OCI-LY7 (cell line): ENCODE measurements around the gene PCBP3. TPM values are rescaled to one million over a fixed set of nuclear protein-coding genes. Genes with fewer than 3 reads are reported as not detected.

ENCODE experiments used
- BruUV-seq: library from RNA; stranded (reverse); fragments of 400-500 nt; replicated peaks from 2 replicates; lab custom pipeline; 2021; lab: Mats Ljungman, UMichigan
- CTCF ChIA-PET: fragments of 300-600 bp; sonication (Branson Sonifier 250); formaldehyde crosslinking; loops from one replicate; lab custom pipeline; 2022; ENCODE audit warnings: antibody characterized with exemption; ENCODE audit not compliant: unreplicated experiment; lab: Charles Lee
- POLR2A ChIA-PET: fragments of 300-600 bp; sonication (Branson Sonifier 250); formaldehyde crosslinking; loops from one replicate; lab custom pipeline; 2022; ENCODE audit warnings: antibody characterized with exemption; lab: Charles Lee
- DNase-seq: peaks from one replicate; pipeline ENCODE4 v3.0.0-alpha.2; 2015; ENCODE audit warnings: low spot score
- H2AFZ ChIP-seq: fragments of 200-600 bp; sonication (generic), shearing (Covaris generic); 2 replicates; pipeline ENCODE4 v1.6.1; 2014; ENCODE audit warnings: mild to moderate bottlenecking, antibody characterized with exemption, low read length, moderate library complexity
- H3K27ac ChIP-seq: fragments of 200-600 bp; sonication (generic); 2 replicates; pipeline ENCODE4 v1.5.1; 2014; ENCODE audit warnings: mixed run types, low read depth, mild to moderate bottlenecking, moderate library complexity, low read length, inconsistent platforms; ENCODE audit not compliant: poor library complexity, severe bottlenecking
- H3K36me3 ChIP-seq: fragments of 200-600 bp; sonication (generic); 2 replicates; pipeline ENCODE4 v1.6.1; 2014; ENCODE audit warnings: mild to moderate bottlenecking, antibody characterized with exemption, low read length, moderate library complexity, mixed read lengths; ENCODE audit not compliant: insufficient read depth
- H3K4me1 ChIP-seq: fragments of 200-600 bp; sonication (generic); 2 replicates; pipeline ENCODE4 v1.5.1; 2014; ENCODE audit warnings: mild to moderate bottlenecking, low read length; ENCODE audit not compliant: insufficient read depth, poor library complexity, severe bottlenecking
- H3K4me2 ChIP-seq: fragments of 200-600 bp; sonication (generic); 2 replicates; pipeline ENCODE4 v1.6.1; 2014; ENCODE audit warnings: mild to moderate bottlenecking, low read length
- H3K4me3 ChIP-seq: fragments of 200-600 bp; sonication (generic); 2 replicates; pipeline ENCODE4 v1.5.1; 2014; ENCODE audit warnings: mild to moderate bottlenecking, low read depth, low read length; ENCODE audit not compliant: poor library complexity, severe bottlenecking
- H3K79me2 ChIP-seq: fragments of 200-600 bp; sonication (generic); 2 replicates; pipeline ENCODE4 v1.6.1; 2016; ENCODE audit warnings: low read depth, mild to moderate bottlenecking, low read length, moderate library complexity, mixed read lengths; ENCODE audit not compliant: insufficient read depth
- H3K9me2 ChIP-seq: fragments of 200-600 bp; sonication (generic); 2 replicates; pipeline ENCODE4 v1.6.1; 2016; ENCODE audit warnings: mild to moderate bottlenecking, low read length, mixed read lengths; ENCODE audit not compliant: insufficient read depth
- H3K9me3 ChIP-seq: fragments of 200-600 bp; sonication (generic); 2 replicates; pipeline ENCODE4 v1.6.1; 2014; ENCODE audit warnings: mild to moderate bottlenecking, mixed run types, low read length, mixed read lengths
- H4K20me1 ChIP-seq: fragments of 200-600 bp; sonication (generic); 2 replicates; pipeline ENCODE4 v1.6.1; 2014; ENCODE audit warnings: mild to moderate bottlenecking, antibody characterized with exemption, low read length, moderate library complexity, mixed read lengths; ENCODE audit not compliant: insufficient read depth
- EZH2phosphoT487 ChIP-seq: fragments of 200-600 bp; sonication (generic); IDR thresholded peaks from 2 replicates; pipeline ENCODE4 v1.6.1; 2018; ENCODE audit warnings: low read depth, borderline replicate concordance, mild to moderate bottlenecking, mixed run types, antibody characterized with exemption, low read length, moderate library complexity, mixed read lengths
- intact Hi-C: fragments of 100-400 bp; cut with micrococcal nuclease; formaldehyde crosslinking; loops from one replicate; pipeline ENCODE4 v1.10.0; 2022; ENCODE audit not compliant: unreplicated experiment
- total RNA-seq, 2 experiments: library from RNA; depleted of rRNA in 1 of 2; stranded (reverse); fragments of >200 nt in 1 of 2; shearing (Covaris generic) in 1 of 2; gene quantifications; 2 replicates each; pipeline ENCODE4 v1.2.3, GENCODE V29; 2014 to 2022
- TF ChIP-seq, protein P1 (sequence below): fragments of 200-600 bp; sonication (generic); conservative IDR thresholded peaks from 2 replicates; pipeline ENCODE4 v1.5.1; 2014; ENCODE audit warnings: mild to moderate bottlenecking, antibody characterized with exemption, low read length, moderate library complexity, mixed read lengths

Gene PCBP3
- total RNA-seq, 2 experiments from 2014 or later = 0.61 TPM; not detected in 1

DNA sequence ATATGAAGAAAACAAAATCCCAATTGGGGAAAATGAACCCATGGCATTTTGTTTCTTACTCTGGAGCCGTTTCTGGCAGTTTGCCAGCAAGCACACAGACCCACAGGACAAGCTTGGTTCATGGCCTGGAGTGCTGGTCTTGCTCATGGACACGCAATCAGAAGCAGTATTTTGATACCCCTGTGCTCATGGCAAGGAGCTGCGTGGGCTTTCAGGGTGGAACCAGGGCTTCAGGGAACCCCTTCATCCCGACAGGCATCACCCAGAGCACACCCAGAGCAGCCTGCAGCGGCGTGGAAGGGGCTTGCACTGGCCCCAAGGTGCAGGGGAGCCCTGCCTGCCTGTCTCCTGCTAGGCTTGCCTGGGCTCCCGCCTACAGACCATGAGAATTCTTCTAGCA, 45.4 kb upstream of the PCBP3 start:
- Histone ChIP-seq H3K9me2 (no peaks in the 10 kb centered on the region), H3K4me3 (no peak overlapping the region), H3K4me2 (no peak overlapping the region), H2AFZ (no peak overlapping the region), H3K36me3 (peaks cover 67% of the 10 kb centered on the region), H3K9me3 (no peaks in the 10 kb centered on the region), H3K4me1 (peaks cover 10% of the 10 kb centered on the region), H3K27ac (no peak overlapping the region), H3K79me2 (peaks cover 23% of the 10 kb centered on the region), H4K20me1 (no peaks in the 10 kb centered on the region)
- DNase-seq = no peak
- no peak for TF ChIP-seq EZH2phosphoT487
- TF ChIP-seq, protein P1, sequence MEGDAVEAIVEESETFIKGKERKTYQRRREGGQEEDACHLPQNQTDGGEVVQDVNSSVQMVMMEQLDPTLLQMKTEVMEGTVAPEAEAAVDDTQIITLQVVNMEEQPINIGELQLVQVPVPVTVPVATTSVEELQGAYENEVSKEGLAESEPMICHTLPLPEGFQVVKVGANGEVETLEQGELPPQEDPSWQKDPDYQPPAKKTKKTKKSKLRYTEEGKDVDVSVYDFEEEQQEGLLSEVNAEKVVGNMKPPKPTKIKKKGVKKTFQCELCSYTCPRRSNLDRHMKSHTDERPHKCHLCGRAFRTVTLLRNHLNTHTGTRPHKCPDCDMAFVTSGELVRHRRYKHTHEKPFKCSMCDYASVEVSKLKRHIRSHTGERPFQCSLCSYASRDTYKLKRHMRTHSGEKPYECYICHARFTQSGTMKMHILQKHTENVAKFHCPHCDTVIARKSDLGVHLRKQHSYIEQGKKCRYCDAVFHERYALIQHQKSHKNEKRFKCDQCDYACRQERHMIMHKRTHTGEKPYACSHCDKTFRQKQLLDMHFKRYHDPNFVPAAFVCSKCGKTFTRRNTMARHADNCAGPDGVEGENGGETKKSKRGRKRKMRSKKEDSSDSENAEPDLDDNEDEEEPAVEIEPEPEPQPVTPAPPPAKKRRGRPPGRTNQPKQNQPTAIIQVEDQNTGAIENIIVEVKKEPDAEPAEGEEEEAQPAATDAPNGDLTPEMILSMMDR = no peak
- intact Hi-C loops = no loop called here
- ChIA-PET CTCF (no interaction called here), POLR2A (no interaction called here)
- BruUV-seq = no TSS peak

DNA sequence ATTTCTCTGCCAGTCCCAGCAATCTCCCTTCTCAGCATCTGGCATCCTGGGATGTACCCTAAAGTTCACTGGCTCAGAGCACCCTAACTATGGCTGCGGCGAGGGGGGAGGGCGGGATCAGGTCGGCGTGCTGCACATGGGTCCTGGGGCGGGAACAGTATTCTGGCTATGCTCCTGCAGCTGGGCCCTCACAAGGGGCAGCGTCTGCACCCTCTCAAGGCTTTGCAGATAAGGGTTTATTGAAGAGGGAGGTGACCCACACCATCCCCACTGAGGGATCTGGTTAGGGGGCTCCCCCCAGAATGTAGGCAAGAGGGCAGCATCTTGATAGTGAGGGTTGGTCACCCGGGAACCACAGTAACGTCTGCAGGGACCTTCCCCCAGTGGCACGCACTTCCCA, 44.9 kb upstream of the PCBP3 start:
- no TSS peak for BruUV-seq
- Histone ChIP-seq H3K4me2 (no peak overlapping the region), H3K9me3 (no peaks in the 10 kb centered on the region), H3K36me3 (peaks cover 67% of the 10 kb centered on the region), H3K9me2 (no peaks in the 10 kb centered on the region), H4K20me1 (no peaks in the 10 kb centered on the region), H2AFZ (no peak overlapping the region), H3K79me2 (peaks cover 20% of the 10 kb centered on the region), H3K4me1 (peaks cover 8% of the 10 kb centered on the region), H3K27ac (no peak overlapping the region), H3K4me3 (no peak overlapping the region)
- POLR2A ChIA-PET = no interaction called here
- no peak for DNase-seq
- CTCF ChIA-PET = no interaction called here
- TF ChIP-seq, protein P1 = no peak
- TF ChIP-seq EZH2phosphoT487 = no peak
- intact Hi-C loops = no loop called here

DNA sequence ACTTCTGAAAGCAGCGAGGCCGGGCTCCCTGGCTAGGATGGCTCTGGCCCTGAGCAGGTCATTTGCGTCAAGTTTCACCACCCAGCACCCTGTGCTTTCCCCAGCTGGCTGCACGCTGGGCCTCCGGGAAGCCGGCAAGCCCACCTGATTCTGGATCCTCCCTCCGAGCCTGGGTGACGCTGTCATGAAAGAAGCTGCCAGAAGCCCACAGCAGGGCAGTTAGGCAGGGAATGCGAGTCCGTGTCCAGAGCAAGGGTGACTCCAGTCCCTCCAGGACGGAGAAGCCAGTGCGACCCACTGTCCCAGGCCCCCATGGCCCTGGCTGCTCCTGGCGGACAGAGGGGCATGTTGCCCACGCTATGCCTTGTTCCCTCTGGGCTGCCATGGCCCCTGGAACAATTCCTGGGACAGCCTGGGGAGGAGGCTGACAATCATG, 44.4 kb upstream of the PCBP3 start:
- Histone ChIP-seq H3K9me3 (no peaks in the 10 kb centered on the region), H3K27ac (no peak overlapping the region), H3K4me2 (no peak overlapping the region), H3K9me2 (no peaks in the 10 kb centered on the region), H3K4me1 (peaks cover 8% of the 10 kb centered on the region), H4K20me1 (no peaks in the 10 kb centered on the region), H3K79me2 (peaks cover 15% of the 10 kb centered on the region), H3K36me3 (peaks cover 69% of the 10 kb centered on the region), H2AFZ (no peak overlapping the region), H3K4me3 (no peak overlapping the region)
- ChIA-PET CTCF (no interaction called here), POLR2A (no interaction called here)
- DNase-seq = no peak
- TF ChIP-seq EZH2phosphoT487 = no peak
- TF ChIP-seq, protein P1 = no peak
- intact Hi-C loops = no loop called here
- BruUV-seq = no TSS peak
